Activated CD8-positive, alpha-beta memory T cell treated with anti-CD3 and anti-CD28 coated beads, Interleukin-2, amount 50 U/mL, for 1 hour (primary cell): ENCODE data around the gene ERC2.

Source experiments
- DNase-seq: peaks from one replicate; pipeline ENCODE4 v3.0.0-alpha.2; 2020; ENCODE audit errors: extremely low read depth

Gene ERC2

GRCh38 chr3:55989366-55989765 is 478.9 kb downstream of the ERC2 start:
- DNase-seq: no peak

- no peak for DNase-seq
Measured at GRCh38 chr3:55988905-55989304, 479.4 kb downstream of the ERC2 start.

GRCh38 chr3:55984626-55985025 is 483.6 kb downstream of the ERC2 start:
- no peak for DNase-seq

- DNase-seq: no peak
Measured at GRCh38 chr3:55978953-55979352, 489.3 kb downstream of the ERC2 start.

- DNase-seq: no peak
Measured at GRCh38 chr3:55974421-55975165, 493.7 kb downstream of the ERC2 start.

DNA sequence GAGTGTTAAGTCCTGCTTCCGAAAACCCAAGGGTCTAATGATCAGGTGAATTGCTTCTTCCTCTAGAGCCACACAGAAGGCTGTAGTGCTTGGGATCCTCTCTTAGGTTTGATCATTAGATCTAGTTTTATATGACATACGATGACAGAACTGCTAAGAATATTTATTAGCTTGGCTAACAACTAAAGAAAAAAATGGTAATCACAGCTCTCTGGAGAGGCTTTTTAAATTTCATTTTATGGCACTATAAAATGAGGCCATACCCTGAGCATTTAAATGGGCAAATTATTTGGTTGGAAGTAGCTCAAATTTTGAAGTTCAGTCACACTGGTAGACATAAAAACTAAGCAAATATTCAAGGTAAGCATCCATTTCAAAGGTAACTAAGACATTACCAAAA is 498.6 kb downstream of the ERC2 start:
- DNase-seq: no peak

- no peak for DNase-seq
Measured at GRCh38 chr3:55968331-55968730, 499.9 kb downstream of the ERC2 start.

GRCh38 chr3:55966566-55966965 is 501.7 kb downstream of the ERC2 start:
- DNase-seq: no peak

DNA sequence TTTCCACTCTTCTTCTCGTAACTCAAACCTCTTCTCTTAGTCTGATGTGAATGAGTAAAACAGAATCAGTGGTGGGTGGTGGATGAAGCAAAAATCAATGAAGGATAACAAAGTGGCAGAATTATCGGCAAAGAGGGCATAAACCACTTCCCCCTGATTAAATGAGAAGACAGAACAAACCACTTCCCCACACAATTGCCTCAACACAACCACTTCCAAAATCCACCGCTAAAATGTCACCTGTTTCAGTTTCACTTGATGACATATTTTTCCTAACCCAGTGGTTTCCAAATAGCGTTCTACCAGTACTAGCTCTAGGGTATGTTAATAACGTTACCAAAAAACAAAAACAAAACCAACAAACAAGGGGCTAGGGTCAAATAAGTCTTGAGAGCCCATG is 502.5 kb downstream of the ERC2 start:
- no peak for DNase-seq

GRCh38 chr3:55964491-55964985 is 503.7 kb downstream of the ERC2 start:
- no peak for DNase-seq

GRCh38 chr3:55963601-55964000 is 504.7 kb downstream of the ERC2 start:
- DNase-seq: no peak

DNA sequence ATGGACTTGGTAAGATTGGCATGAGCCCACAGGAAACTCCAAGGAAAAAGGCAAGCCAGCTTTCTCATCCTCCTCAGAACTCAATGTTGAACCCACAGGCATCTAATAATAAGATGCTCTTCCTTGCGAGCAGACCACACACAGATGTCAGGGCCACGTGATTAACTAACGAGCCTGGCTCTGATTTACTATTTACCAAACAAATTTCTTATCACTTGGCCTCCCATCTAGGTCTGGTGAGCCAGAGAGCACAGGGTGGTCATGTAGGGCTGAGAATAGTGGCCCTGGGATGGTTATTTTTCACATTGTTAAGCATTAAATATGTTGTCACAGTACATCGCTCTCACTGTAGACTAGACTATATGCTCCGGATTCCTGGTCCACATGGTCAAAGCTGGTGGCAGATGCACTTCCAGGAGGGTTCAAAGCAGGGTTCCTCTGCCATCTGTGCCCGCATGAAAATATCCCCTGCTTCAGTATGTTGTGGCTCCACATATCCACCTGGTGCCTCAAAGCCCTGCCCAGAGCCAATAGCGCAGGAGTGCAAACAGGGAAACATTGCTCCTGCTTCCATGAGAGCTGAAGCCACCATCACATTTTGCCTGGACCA is 508.7 kb downstream of the ERC2 start:
- DNase-seq: no peak

- no peak for DNase-seq
Measured at GRCh38 chr3:55958605-55959004, 509.7 kb downstream of the ERC2 start.

DNA sequence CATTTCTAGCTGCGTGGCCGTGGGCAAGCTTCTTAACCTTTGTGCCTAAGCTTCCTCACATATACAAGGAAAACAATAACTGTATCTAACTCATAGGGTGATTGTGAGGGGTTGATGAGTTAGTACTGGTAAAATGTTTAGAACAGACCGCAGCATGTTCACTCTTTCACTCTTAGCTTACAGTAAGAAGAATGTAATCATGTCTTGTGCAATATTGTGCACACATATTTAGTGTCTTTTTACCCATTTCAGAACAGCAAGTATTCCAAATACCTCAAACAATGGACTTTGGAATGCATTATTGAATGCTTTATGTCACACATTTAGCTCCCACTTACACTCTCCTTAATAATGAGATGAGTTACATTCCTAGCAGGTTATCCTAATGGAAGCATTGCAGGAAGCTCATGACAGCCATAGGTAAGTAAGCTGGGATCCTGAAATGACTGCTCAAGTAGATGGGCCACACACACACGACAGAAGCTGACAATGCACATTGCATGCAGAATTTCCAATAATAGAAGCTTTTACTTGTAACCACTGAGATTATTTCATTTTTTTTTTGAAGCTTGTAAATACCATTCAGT is 512.3 kb downstream of the ERC2 start:
- no peak for DNase-seq

DNA sequence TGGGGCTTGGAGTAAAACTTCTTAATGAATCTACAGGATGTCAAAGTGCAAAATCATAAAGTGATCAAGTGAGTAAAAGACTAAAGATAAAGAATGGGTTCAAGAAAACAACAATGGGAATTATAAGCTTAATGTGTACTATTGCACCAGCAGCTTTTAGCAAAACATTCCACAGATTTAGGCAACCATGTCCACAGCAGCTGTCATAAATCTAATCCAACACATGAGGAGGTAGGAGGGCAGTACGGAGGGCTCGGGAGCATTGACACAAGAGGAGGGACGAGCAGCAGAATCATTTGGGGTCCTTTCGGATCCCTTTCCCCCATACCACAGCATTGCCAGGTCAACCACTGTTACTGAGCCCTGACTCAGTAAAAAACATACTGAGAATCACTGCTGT is 516.9 kb downstream of the ERC2 start:
- no peak for DNase-seq

DNA sequence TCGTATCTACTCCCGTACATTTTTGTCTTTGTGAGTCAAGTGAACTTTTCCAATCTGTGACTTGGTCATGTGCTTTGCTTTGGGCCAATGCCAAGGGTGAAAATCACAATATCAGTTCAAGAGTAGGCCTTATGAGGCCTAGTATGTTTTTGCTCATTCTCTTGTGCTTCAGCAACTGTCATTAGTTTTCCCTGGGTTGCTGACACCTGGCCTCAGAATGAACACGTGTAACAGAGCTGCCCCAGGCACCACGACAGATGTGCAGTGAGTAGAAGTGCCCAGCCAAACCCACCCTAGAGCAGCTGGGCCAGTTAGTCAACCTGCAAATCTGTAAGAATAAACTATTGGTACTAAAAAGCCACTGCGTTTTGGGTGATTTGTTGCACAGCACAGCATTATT is 520.9 kb downstream of the ERC2 start:
- no peak for DNase-seq

DNA sequence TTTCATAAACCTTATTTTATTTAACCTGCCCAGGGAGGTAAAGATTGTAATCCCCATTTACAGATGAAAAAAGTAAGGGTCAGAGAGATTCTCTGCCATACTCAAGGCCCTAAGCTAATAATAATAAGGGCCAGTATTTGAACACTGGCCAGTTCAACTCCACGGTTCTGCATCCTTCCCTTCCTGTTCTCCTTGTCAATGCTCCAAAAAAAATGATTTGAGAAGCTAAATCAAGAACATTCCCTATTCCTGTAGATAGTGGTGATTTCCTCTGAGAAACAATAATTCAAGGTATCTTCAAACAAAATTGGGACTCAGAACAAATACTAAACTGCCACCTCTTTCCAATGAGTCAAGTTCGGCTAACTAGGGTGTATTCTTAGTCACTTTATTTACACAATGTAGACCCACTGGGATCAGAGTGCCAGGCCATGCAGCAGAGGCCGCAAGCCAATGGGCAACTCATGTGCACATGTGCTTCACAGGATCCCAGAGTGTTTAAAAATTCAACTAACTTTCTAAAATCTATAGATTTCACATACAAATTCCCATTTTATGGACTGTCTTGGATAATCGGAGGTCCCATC is 521.6 kb downstream of the ERC2 start:
- DNase-seq: no peak

DNA sequence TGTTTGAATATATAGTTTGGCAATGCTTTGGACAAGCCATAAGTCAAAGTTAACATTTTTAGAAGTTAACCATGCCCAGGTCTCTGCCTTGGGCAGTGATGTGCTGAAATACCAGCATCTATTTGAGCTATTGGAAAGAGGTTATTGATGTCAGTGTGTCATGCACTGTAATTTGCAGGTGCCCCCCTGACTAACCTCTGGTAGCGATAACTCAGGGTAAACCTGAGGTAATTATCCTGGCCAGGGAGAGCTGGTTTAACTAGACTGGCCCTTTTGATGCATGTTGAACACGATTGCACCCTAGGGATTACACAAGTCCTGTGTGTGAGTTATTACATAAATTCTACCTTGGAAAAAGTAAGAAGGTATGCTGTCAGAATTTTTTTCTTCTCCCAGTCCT is 525.4 kb downstream of the ERC2 start:
- no peak for DNase-seq

DNA sequence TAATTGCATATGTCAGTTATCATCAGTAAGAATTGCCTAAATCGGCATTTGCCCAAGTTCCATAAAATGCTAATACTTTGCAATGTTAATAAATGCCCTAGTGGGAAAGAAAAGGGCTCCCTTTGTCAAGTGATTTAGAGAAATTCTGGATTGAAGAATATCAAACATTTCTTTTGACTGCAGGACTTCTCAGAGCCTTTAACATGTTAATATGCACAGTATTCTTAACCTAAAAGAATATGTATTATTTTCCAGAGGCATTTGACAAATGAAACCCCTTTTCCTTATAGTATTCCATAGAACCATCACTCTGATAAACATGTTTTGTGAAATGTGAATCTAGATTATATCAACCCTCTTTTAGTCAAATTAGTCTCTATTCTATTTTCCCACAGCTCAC is 529.0 kb downstream of the ERC2 start:
- DNase-seq: no peak

DNA sequence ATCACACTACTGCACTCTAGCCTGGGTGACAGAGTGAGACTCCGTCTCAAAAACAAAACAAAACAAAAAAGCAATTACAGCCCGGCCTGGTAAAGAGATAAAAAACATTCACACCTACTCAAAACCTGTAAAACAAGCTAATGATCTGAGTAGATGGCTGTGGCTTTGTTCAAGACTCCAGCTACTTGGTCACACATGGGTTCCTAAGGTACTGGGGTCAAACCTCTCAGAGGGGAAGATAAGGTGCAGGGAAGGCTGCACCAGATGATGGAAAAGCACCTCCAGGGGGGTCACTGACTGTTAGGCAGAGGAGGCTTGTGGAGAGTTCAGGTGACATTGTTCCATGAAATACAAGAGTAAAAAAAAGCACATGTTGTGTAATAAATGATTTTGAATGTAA is 531.0 kb downstream of the ERC2 start:
- DNase-seq: no peak

GRCh38 chr3:55936549-55937052 is 531.7 kb downstream of the ERC2 start:
- DNase-seq: no peak

DNA sequence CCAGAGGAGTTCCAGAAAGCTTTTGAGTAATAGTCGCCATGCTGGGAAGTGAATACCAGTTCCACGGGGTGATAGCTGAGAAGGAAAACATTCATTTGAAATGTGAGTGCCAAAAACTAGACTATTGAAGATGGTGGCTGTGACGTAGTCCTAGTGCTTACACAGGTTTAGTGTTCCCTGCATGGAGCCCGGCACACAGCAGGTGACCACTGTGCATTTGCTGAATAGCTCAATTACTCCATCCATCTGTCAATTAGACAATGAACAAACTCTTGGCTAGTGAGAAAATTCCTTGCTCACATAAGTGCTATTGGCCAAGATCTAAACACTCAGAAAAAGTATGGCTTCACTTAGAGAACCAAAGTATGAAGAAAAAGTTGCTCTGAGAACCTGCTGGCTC is 533.0 kb downstream of the ERC2 start:
- no peak for DNase-seq

GRCh38 chr3:55934771-55935170 is 533.5 kb downstream of the ERC2 start:
- DNase-seq: no peak
